HG03520 (cell line): ENCODE results near the gene SEMA6C.
"Not testable (repeated sequence)": the region's sequence is repeated elsewhere in the genome, so short reads cannot be mapped to it uniquely, and the experiment has no call there.

Experiments
- ATAC-seq: cut with Tn5 transposase; IDR thresholded peaks from one replicate; pipeline ENCODE4 v1.9.1; 2021; ENCODE audit warnings: mild to moderate bottlenecking, moderate library complexity; ENCODE audit not compliant: unreplicated experiment

The SEMA6C gene

GRCh38 chr1:151146412-151147131 lies at the start of gene SEMA6C:
Gene SEMA6C (minus strand): TSS chr1:151146631. CDS start chr1:151142621, 4,010 bp downstream.
- peak; percentile 92 for ATAC-seq

GRCh38 chr1:151194894-151195594 lies 48.6 kb upstream of the SEMA6C start:
- not testable (repeated sequence) for ATAC-seq

- no peak for ATAC-seq
Observed at GRCh38 chr1:151193856-151194255, 47.4 kb upstream of the SEMA6C start.

- no peak for ATAC-seq
Observed at GRCh38 chr1:151193304-151193703, 46.9 kb upstream of the SEMA6C start.

GRCh38 chr1:151192047-151192446 lies 45.6 kb upstream of the SEMA6C start:
- no peak for ATAC-seq

- peak; percentile 89 for ATAC-seq
Observed at GRCh38 chr1:151189637-151190445, 43.4 kb upstream of the SEMA6C start, which contains the start of gene VPS72. Gene VPS72 (minus strand): TSS chr1:151190197. CDS start chr1:151190121, 76 bp downstream.

GRCh38 chr1:151188667-151189066 lies 42.2 kb upstream of the SEMA6C start:
- ATAC-seq, result not testable (repeated sequence)

- ATAC-seq, result no peak
Observed at GRCh38 chr1:151187205-151187604, 40.8 kb upstream of the SEMA6C start.

GRCh38 chr1:151184211-151184610 lies 37.8 kb upstream of the SEMA6C start:
- no peak for ATAC-seq

- no peak for ATAC-seq
Observed at GRCh38 chr1:151176514-151177045, 30.1 kb upstream of the SEMA6C start.

GRCh38 chr1:151175863-151176262 lies 29.4 kb upstream of the SEMA6C start, which contains the start of gene TMOD4:
Gene TMOD4 (minus strand): TSS chr1:151175981. CDS start chr1:151174875, 1,106 bp downstream.
- no peak for ATAC-seq

- no peak for ATAC-seq
Observed at GRCh38 chr1:151175041-151175741, 28.8 kb upstream of the SEMA6C start.

GRCh38 chr1:151171190-151171589 lies 24.8 kb upstream of the SEMA6C start:
- ATAC-seq, result no peak

GRCh38 chr1:151167116-151167515 lies 20.7 kb upstream of the SEMA6C start:
- ATAC-seq, result no peak

- no peak for ATAC-seq
Observed at GRCh38 chr1:151166505-151166956, 20.1 kb upstream of the SEMA6C start.

- peak; percentile 85 for ATAC-seq
Observed at GRCh38 chr1:151165738-151166504, 19.5 kb upstream of the SEMA6C start, which contains the start of the genes LYSMD1 and SCNM1. Gene LYSMD1 (minus strand): TSS chr1:151165902. CDS start chr1:151165258, 644 bp downstream. Gene SCNM1 (plus strand): TSS chr1:151166144. CDS start chr1:151166153, 9 bp downstream.

- no peak for ATAC-seq
Observed at GRCh38 chr1:151165281-151165737, 18.9 kb upstream of the SEMA6C start.

GRCh38 chr1:151164732-151165280 lies 18.4 kb upstream of the SEMA6C start:
- ATAC-seq, result no peak

GRCh38 chr1:151159373-151159772 lies 12.9 kb upstream of the SEMA6C start:
- ATAC-seq, result no peak
